HG03442 (cell line): Measurements from ENCODE around the gene DES.

Source experiments
- ATAC-seq: cut with Tn5 transposase; IDR thresholded peaks from one replicate; pipeline ENCODE4 v1.9.1; 2021; ENCODE audit warnings: mild to moderate bottlenecking, moderate library complexity; ENCODE audit not compliant: unreplicated experiment

The DES gene

GRCh38 chr2:219419012-219419324 is 791 bp downstream of the DES start:
- no peak for ATAC-seq

- ATAC-seq: no peak
Observed at GRCh38 chr2:219419331-219420197, 1.4 kb downstream of the DES start.

GRCh38 chr2:219420687-219421086 is 2.5 kb downstream of the DES start:
- ATAC-seq: no peak

DNA sequence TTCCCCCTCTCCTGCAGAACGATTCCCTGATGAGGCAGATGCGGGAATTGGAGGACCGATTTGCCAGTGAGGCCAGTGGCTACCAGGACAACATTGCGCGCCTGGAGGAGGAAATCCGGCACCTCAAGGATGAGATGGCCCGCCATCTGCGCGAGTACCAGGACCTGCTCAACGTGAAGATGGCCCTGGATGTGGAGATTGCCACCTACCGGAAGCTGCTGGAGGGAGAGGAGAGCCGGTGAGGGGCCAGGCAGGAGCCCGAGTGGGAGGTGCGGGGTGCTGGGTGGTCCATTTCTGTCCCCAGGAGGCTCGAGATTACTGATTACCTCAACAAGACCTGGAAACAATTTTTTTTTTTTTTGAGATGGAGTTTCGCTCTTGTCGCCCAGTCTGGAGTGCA is 3.1 kb downstream of the DES start:
- ATAC-seq: no peak

GRCh38 chr2:219422952-219423534 is 4.9 kb downstream of the DES start:
- ATAC-seq: no peak

- no peak for ATAC-seq
Observed at GRCh38 chr2:219423652-219424377, 5.6 kb downstream of the DES start.

GRCh38 chr2:219425238-219426067 is 7.3 kb downstream of the DES start:
- no peak for ATAC-seq

GRCh38 chr2:219426068-219426443 is 7.9 kb downstream of the DES start:
- no peak for ATAC-seq

GRCh38 chr2:219426534-219427136 is 8.5 kb downstream of the DES start:
- ATAC-seq: no peak

DNA sequence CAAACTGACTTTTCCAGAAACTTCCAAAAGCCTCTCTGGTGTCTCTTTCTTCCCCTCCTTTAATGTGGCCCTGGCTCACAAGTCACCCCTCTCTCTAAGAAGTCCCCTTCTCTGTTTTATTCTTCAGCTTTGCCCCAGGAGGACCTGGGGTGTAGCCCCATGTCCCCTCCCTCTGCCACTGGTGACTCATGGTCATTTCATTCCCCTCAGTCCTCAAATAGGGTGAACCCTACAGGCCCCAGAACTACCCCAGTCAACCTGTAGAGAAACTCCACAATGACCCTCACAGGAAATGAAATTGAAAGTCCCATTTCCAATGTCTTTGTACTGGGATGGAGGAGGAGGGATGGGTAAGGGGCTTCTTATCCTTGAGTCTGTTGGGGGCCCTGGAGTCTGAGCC is 10.3 kb downstream of the DES start:
- no peak for ATAC-seq

DNA sequence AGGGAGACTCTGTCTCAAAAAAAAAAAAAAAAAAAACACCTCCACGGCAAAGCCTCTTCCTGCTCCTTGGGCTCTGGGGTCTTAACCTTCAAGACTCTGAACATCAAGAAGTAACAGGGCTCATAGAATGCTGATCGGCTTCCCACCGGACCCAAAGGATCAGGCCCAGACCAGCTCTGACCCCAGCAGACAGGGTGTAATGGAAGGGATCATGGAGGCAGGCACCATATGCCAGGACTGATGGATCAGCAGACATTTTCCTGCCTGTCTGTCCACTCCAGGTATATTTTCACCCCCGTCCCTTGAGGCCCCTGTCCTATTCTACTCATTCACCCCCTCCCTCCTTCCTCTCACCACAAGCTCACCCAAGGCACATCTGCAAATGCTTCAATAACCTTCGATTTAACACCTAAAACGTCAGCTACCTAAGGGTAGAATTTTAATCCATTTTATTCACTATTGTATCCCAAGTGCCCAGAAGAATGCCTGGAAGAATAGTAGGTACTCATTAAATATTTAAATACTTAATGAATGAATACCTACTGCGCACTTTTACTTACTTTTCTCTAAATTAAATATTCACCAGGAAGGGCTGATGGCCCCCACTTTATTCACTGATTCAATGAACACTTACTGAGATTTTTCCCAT is 11.9 kb downstream of the DES start:
- no peak for ATAC-seq

DNA sequence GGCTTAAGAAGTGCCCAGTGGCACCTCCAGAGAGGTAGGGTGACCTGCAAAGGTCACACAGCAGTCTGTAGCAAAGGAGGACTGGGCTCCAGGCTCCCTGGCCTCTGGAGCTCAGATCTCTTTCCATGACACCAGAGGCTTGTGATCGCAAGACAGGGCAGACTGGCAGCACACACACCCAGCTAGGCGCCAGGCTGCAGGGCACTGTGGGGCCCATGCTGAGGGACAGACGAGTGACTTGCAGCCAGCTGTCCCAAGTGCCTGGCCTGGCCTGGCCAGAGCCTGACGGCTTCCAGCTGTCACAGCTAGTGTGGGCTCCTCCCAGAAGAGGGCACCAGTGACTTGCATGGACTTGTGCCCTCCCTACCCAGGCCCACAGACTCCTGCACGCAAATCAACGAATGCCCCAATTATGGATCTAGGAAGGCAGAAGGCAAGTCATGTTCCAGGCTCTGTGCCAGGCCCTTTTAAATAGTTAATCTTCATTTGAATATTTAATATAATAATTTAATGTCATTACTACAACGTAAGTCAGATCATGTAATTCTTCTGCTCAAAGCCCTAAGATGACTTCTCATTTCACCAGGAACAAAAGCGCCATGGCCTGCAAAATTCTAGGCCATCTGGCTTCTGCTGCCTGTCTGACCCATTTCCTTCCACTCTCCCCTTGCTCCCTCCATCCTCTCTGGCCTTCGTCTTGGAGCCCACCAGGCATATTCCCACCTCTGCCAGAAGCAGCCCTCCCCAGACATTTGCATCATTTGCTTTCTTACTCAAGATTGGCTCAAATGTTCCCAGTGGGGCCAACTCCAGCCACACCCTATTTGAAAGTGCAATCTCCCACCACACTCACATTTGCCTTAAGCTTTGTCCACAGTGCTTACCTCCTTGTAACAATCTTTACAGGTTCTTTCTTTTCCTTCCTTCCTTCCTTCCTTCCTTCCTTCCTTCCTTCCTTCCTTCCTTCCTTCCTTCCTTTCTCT is 12.7 kb downstream of the DES start:
- ATAC-seq: no peak

GRCh38 chr2:219433666-219434467 is 15.7 kb downstream of the DES start:
- no peak for ATAC-seq

DNA sequence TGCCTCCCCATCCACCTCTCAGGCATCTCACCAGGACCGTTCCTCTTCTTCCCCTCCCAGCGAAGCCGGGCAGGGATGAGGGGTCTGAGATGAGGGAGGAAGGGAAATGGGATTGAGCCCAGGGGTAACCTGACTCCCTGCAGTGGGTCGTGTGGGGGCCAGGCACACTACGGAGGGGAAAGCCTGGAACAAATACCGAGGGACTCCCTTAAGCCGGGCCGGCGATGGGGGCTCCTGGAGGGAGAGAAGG is 16.2 kb downstream of the DES start:
- no peak for ATAC-seq

DNA sequence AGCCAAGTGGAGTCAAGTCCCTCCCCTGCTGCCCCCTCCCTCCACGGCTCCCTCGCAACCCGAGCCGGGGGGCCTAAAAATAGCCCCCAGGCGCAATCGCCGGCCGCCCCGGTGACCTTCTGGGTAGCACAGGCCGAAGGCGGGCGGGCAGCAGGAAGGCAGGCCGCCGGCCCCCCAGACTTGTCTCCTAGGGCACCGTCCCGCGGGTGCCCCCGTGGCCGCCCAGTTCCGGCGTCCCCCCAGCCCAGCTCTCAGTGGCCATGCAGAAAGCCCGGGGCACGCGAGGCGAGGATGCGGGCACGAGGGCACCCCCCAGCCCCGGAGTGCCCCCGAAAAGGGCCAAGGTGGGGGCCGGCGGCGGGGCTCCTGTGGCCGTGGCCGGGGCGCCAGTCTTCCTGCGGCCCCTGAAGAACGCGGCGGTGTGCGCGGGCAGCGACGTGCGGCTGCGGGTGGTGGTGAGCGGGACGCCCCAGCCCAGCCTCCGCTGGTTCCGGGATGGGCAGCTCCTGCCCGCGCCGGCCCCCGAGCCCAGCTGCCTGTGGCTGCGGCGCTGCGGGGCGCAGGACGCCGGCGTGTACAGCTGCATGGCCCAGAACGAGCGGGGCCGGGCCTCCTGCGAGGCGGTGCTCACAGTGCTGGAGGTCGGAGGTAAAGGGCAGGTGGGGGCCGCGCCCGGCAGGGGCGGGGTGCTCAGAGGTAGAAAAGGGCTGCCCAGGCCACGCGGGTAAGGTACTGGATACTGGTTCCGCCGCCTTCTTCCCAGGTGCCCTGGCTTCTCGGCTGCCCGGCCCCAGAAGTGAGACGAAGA is 16.7 kb downstream of the DES start, which contains the start of gene SPEG:
TSS of gene SPEG (plus strand) at position 126 of the 808 bp plus-strand sequence. CDS start at position 261, 135 bp downstream.
- no peak for ATAC-seq

GRCh38 chr2:219435701-219436100 is 17.5 kb downstream of the DES start:
- no peak for ATAC-seq

GRCh38 chr2:219436491-219436890 is 18.3 kb downstream of the DES start:
- no peak for ATAC-seq

DNA sequence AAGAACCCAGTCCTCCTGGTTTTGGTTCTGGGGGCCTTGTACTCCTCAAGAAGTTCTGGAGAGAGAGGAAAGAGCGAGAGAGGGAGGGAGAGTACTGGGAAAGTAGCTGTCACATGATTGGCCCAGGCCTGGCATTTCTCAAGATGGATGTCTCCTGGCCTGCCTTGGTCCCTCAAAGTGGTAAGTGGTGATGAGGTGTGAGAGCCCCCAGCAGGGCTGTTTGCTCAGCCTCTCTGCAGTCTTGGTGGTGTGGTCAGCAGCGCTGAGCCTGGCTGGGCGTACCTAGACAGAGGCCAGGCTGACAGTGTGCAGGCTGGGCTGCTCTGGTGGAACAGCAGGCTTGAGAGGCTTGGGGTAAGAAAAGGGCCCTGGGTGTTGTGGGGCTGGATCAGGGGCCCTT is 19.0 kb downstream of the DES start:
- no peak for ATAC-seq
